Upper lobe of right lung (tissue), 1 donor: ENCODE results near the gene CCDC15. TPM values are rescaled to one million over a fixed set of nuclear protein-coding genes. Genes with fewer than 3 reads are reported as not detected.
"Not testable (repeated sequence)": the region's sequence is repeated elsewhere in the genome, so short reads cannot be mapped to it uniquely, and the experiment has no call there.

Experiments
- ATAC-seq: fragments of 200-7000 bp; cut with Tn5 transposase; one replicate; pipeline ENCODE4 v1.9.1; 2020; ENCODE audit warnings: mild to moderate bottlenecking, moderate library complexity
- DNase-seq: peaks from one replicate; pipeline ENCODE4 v3.0.0-alpha.2; 2020
- H3K27ac ChIP-seq: fragments of 200-600 bp; one replicate; pipeline ENCODE4 v1.8.0; 2022
- H3K27me3 ChIP-seq: fragments of 200-600 bp; one replicate; pipeline ENCODE4 v1.8.0; 2022; ENCODE audit warnings: mild to moderate bottlenecking
- H3K36me3 ChIP-seq: fragments of 200-600 bp; one replicate; pipeline ENCODE4 v1.8.0; 2022
- H3K4me1 ChIP-seq: fragments of 200-600 bp; one replicate; pipeline ENCODE4 v1.8.0; 2022
- H3K4me3 ChIP-seq: fragments of 200-600 bp; one replicate; pipeline ENCODE4 v1.8.0; 2022; ENCODE audit warnings: mild to moderate bottlenecking
- H3K9me3 ChIP-seq: fragments of 200-600 bp; one replicate; pipeline ENCODE4 v1.8.0; 2022
- intact Hi-C: fragments of 100-400 bp; cut with DNase I; formaldehyde crosslinking; loops from one replicate; pipeline ENCODE4 v1.11.0; 2022
- total RNA-seq: library from RNA; stranded (reverse); fragmentation: NEBNext Ultra II Directional; extraction: Animal tissue kit (Norgen Biotek cat#: 25700); gene quantifications from one replicate; pipeline ENCODE4 v1.2.1, GENCODE V29; 2021
- TF ChIP-seq, protein P1 (sequence below): fragments of 200-600 bp; IDR thresholded peaks from one replicate; pipeline ENCODE4 v1.8.0; 2022; ENCODE audit warnings: antibody characterized with exemption
- donor health status: DM: no; HTN: yes; CAD: no; lungs with severe emphysema.

CCDC15 gene
- total RNA-seq, 1 donor from 2014 or later = 1.5 TPM

DNA sequence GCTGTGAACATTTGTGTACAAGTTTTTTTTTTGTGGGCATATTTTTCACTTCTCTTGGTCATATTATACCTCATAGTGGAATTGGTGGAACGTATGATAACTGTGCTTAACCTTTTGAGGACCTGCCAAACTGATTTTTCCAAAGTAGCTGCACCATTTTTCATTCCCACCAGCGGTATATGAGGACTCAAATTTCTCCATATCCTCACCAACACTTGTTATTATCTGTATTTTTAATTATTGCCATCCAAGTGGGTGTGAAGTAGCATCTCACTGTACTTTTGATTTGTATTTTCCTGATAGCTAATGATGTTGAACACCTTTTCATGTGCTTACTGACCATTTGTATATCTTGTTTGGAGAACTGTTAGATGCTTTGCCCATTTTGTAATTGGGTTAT is 47.8 kb downstream of the CCDC15 start:
- H3K4me3 ChIP-seq = no peak overlapping the region
- intact Hi-C loops = no loop called here
- H3K27ac ChIP-seq = no peak overlapping the region
- H3K4me1 ChIP-seq = no peaks in the 10 kb centered on the region
- no peaks in the 10 kb centered on the region for H3K36me3 ChIP-seq
- H3K9me3 ChIP-seq = no peaks in the 10 kb centered on the region
- ATAC-seq (no peak), DNase-seq (no peak)
- TF ChIP-seq, protein P1, sequence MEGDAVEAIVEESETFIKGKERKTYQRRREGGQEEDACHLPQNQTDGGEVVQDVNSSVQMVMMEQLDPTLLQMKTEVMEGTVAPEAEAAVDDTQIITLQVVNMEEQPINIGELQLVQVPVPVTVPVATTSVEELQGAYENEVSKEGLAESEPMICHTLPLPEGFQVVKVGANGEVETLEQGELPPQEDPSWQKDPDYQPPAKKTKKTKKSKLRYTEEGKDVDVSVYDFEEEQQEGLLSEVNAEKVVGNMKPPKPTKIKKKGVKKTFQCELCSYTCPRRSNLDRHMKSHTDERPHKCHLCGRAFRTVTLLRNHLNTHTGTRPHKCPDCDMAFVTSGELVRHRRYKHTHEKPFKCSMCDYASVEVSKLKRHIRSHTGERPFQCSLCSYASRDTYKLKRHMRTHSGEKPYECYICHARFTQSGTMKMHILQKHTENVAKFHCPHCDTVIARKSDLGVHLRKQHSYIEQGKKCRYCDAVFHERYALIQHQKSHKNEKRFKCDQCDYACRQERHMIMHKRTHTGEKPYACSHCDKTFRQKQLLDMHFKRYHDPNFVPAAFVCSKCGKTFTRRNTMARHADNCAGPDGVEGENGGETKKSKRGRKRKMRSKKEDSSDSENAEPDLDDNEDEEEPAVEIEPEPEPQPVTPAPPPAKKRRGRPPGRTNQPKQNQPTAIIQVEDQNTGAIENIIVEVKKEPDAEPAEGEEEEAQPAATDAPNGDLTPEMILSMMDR = no peak
- H3K27me3 ChIP-seq = no peaks in the 10 kb centered on the region

DNA sequence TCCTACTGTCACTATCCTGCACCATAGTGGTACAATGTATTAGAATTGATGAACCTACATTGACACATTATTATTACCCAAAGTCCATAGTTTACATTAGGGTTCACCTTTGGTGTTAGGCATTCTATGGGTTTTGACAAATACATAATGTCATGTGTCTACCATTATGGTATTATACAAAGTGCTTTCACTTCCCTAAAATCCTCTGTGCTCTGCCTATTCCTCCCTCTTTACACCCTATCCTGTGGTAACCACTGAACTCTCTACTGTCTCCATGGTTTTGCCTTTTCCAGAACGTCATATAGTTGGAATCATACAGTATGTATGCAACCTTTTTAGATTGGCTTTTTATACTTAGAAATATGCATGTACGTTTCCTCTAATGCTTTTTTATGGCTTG is 51.5 kb downstream of the CCDC15 start:
- DNase-seq (no peak), ATAC-seq (peak; percentile 39)
- no peaks in the 10 kb centered on the region for H3K27me3 ChIP-seq
- TF ChIP-seq, protein P1 = no peak
- H3K27ac ChIP-seq = no peak overlapping the region
- H3K36me3 ChIP-seq = no peaks in the 10 kb centered on the region
- no peak overlapping the region for H3K4me3 ChIP-seq
- intact Hi-C loops = no loop called here
- H3K4me1 ChIP-seq = no peaks in the 10 kb centered on the region
- no peaks in the 10 kb centered on the region for H3K9me3 ChIP-seq

DNA sequence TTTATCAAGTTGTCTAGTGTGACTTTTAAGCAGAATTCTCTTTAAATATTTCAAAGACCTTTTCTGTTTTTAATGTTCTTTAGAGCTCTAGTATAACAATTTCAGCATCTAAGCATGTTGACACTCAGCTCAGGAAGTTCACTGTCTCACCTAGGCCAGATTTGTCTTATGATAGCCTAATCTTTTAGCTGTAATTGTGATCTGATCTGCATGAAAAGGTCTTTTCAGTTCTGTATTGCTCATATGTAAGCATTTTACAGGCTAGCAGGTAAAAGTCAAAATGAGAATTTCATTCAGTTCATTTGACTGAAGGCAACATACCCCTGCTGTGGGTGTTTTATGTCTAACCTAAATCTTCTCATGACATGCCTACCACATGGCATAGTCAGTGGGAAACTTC is 62.4 kb downstream of the CCDC15 start:
- TF ChIP-seq, protein P1 = no peak
- ATAC-seq (no peak), DNase-seq (no peak)
- Histone ChIP-seq H3K27me3 (no peaks in the 10 kb centered on the region), H3K27ac (no peak overlapping the region), H3K4me3 (no peak overlapping the region), H3K9me3 (no peaks in the 10 kb centered on the region), H3K36me3 (no peaks in the 10 kb centered on the region), H3K4me1 (no peaks in the 10 kb centered on the region)
- intact Hi-C loops = no loop called here

DNA sequence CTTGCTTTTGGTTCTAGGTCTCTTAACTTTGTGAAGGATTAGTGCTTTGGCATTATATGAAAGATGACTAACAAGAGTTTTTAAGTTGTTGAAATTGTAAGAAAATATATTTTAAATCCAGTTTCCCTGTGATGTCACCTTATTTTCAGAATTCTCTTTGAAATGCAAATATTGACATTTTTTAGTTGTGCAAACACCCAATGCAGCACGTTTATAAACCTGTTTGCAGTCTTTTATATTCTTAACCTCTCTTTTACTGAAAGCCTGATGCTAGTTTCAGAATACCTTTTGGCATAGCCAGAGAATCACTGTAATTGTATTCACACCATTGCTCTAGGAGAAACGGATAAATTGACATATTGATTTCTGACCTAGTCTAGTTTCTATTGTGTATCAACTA is 66.3 kb downstream of the CCDC15 start:
- no peaks in the 10 kb centered on the region for H3K36me3 ChIP-seq
- intact Hi-C loops = no loop called here
- TF ChIP-seq, protein P1 = no peak
- no peak overlapping the region for H3K27ac ChIP-seq
- H3K4me3 ChIP-seq = no peak overlapping the region
- ATAC-seq (no peak), DNase-seq (no peak)
- no peaks in the 10 kb centered on the region for H3K9me3 ChIP-seq
- no peaks in the 10 kb centered on the region for H3K27me3 ChIP-seq
- H3K4me1 ChIP-seq = no peaks in the 10 kb centered on the region

DNA sequence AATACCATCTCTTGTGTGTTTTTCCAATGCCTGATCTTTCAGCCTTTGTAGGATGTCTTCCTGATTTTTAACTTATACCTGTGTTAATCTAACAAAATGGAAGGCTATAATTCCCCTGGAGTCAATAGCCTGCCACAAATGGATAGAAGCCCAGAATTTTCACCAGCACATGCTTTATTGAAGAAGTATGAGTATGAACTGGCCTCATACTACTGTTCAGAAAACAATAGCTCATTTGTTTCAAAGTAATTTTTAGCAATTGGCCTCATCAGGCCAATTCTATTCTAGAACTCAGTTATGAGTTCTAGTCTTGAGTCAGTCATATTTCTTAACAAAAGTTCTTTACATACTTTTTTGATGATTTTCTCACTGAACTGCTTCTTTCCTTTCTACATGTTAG is 68.5 kb downstream of the CCDC15 start:
- H3K27me3 ChIP-seq = no peaks in the 10 kb centered on the region
- no peaks in the 10 kb centered on the region for H3K9me3 ChIP-seq
- DNase-seq (no peak), ATAC-seq (no peak)
- H3K4me1 ChIP-seq = no peaks in the 10 kb centered on the region
- intact Hi-C loops = no loop called here
- H3K27ac ChIP-seq = no peak overlapping the region
- H3K36me3 ChIP-seq = no peaks in the 10 kb centered on the region
- TF ChIP-seq, protein P1 = no peak
- no peak overlapping the region for H3K4me3 ChIP-seq

DNA sequence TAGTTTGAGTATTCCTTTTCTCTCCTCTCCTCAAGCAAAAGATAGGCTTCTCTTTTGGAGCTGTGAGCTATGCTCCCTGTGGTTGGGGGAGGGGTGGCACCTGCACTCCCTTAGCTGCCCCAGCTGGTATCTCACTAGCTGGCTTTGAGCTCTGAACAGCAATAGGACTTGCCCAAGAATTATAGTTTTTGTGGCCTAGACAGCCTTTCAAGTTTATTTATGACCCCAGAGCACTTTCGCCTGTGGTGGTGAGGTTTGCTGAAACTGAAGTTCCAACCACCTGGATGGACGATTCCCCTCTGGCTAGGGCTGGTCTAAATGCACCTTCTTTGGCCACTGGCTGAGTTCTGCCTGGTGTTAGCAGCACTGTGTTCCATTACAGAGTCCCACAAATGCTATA is 72.0 kb downstream of the CCDC15 start:
- H3K27ac ChIP-seq = no peak overlapping the region
- ATAC-seq (no peak), DNase-seq (no peak)
- TF ChIP-seq, protein P1 = no peak
- H3K36me3 ChIP-seq = no peaks in the 10 kb centered on the region
- intact Hi-C loops = no loop called here
- no peak overlapping the region for H3K4me3 ChIP-seq
- no peaks in the 10 kb centered on the region for H3K4me1 ChIP-seq
- no peaks in the 10 kb centered on the region for H3K27me3 ChIP-seq
- peaks cover 4% of the 10 kb centered on the region for H3K9me3 ChIP-seq

DNA sequence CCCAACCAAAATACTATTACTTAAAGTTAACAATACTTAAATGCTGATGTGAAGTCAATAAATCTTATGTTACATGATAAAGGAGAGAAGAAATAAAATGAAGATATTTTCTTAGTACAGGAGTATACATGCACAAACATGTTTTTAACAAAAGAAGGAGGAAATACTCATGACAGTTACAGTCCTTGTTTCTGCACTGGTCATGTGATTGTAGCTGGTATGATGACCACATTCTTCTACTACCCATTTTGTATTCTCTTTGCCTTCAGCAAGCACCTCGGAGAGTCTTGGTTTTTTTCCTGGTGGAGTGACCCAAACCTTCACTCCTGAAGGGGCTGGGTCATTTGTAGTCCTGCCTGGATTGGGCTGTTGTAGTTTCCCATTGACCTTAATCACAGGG is 75.4 kb downstream of the CCDC15 start:
- H3K4me3 ChIP-seq, intact Hi-C loops, ATAC-seq, DNase-seq, H3K36me3 ChIP-seq, H3K27me3 ChIP-seq, H3K4me1 ChIP-seq, H3K9me3 ChIP-seq, H3K27ac ChIP-seq: not testable (repeated sequence)
